GM18868 (cell line): ENCODE results near the gene OGFR.

Experiments
- ATAC-seq: cut with Tn5 transposase; IDR thresholded peaks from one replicate; pipeline ENCODE4 v1.9.1; 2021; ENCODE audit warnings: mild to moderate bottlenecking, moderate library complexity; ENCODE audit not compliant: unreplicated experiment

The OGFR gene

DNA sequence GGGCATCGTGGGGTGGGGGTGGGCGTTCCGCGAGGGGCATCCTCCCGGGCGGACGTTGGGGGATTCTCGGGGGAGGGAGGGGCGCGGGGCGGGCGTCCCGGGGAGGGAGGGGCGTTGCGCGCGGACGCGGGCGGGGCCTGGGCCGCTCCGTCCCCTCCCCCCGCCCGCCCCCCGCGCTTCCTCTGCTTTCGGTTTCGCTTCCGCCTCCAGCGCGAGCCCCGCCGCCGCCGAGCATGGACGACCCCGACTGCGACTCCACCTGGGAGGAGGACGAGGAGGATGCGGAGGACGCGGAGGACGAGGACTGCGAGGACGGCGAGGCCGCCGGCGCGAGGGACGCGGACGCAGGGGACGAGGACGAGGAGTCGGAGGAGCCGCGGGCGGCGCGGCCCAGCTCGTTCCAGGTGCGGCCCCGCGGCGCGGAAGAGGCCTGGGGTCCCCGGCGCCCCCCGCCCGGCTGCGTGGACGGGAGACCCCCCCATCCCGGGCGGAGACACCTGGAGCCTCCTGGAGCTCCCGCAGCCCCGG is at the start of gene OGFR:
Gene OGFR, plus strand, starts transcription at position 209 of the 528 bp plus-strand sequence. Its CDS starts 25 bp downstream, at position 234.
- no peak for ATAC-seq

DNA sequence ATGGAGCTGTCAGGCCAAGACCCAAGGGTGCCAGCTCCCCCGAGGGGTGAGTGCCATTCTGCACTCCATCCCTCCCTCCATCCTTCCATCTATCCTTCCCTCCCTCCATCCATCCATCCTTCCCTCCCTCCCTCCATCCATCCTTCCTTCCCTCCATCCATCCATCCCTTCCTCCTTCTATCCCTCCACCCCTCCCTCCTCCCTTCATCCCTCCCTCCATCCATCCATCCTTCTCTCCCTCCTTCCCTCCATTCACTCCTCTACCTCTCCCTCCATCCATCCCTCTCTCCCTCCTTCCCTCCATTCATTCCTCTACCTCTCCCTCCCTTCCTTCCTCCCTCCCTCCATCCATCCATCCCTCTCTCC is 49.7 kb upstream of the OGFR start:
- ATAC-seq = no peak

DNA sequence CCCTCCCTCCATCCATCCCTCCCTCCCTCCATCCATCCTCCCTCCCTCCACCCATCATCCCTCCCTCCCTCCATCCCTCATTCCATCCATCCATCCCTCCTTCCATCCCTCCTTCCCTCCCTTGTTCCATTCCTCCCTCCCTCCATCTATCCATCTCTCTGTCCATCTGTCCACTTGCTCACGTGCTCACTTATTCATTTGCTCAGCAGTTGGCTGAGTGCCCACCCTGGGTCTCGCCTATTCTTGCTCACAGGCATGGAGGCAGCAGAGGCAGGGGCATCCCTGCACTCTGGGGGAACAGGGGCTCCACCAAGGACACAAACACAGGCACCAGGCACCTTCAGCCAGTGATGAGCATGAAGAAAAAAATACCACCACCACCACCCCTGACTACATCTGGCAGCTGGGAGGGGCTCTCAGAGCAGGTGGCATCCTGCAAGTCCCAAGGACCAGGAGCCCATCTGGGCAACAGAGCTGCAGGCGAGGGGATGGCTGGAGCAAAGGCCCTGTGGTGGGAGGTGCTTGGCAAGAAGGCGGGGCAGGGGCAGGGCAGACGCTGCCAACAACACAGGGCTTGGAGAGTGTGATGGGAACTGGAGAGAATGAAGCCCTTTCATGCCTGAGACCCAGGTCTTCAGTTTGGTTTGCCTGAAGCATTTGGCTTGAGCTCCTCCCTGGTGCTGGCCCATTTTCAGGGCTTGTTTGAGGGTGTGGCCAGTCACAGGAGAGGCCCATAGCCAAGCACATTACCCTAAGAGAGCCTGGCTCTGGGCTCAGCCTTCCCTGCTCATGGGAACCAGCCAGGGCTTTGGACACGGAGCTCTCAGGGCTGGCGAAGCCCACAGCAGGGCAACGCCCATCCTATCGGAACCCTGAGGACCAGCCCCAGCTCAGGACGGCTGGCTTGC is 48.6 kb upstream of the OGFR start:
- ATAC-seq = no peak

GRCh38 chr20:62758226-62758912 is 46.3 kb upstream of the OGFR start:
- no peak for ATAC-seq

DNA sequence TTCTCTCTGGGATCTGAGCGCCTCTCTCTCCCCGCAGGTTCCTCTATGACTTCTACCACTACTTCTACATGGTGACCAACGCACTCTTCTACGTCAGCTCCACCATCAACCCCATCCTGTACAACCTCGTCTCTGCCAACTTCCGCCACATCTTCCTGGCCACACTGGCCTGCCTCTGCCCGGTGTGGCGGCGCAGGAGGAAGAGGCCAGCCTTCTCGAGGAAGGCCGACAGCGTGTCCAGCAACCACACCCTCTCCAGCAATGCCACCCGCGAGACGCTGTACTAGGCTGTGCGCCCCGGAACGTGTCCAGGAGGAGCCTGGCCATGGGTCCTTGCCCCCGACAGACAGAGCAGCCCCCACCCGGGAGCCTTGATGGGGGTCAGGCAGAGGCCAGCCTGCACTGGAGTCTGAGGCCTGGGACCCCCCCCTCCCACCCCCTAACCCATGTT is 44.6 kb upstream of the OGFR start:
- no peak for ATAC-seq

- no peak for ATAC-seq
These were observed 44.2 kb upstream of the OGFR start for GRCh38 chr20:62760471-62760855.

DNA sequence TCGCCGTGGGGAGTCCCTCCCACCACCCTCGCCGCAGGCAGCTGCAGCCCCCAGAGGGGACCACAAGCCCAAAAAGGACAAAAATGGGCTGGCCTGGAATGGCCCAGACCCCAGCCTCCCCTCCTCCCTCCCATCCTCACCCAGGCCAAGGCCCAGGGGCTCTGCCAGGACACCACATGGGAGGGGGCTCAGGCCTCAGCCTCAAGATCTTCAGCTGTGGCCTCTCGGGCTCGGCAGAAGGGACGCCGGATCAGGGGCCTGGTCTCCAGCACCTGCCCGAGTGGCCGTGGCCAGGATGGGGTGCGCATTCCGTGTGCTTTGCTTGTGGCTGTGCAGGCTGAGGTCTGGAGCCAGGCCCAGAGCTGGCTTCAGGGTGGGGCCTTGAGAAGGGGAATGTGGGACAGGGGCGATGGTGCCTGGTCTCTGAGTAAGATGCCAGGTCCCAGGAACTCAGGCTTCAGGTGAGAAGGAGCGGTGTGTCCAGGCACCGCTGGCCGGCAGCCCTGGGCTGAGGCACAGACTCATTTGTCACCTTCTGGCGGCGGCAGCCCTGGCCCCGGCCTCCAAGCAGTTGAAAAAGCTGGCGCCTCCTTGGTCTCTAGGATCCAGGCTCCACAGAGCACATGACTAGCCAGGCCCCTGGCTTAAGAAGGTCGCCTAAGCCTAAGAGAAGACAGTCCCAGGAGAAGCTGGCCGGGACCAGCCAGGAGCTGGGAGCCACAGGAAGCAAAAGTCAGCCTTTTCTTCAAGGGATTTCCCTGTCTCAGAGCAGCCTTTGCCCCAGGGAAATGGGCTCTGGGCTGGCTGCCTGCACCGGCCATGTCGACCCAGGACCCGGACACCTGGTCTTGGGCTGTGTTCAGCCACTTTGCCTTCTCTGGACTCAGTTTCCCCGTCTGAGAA is 43.5 kb upstream of the OGFR start:
- no peak for ATAC-seq

DNA sequence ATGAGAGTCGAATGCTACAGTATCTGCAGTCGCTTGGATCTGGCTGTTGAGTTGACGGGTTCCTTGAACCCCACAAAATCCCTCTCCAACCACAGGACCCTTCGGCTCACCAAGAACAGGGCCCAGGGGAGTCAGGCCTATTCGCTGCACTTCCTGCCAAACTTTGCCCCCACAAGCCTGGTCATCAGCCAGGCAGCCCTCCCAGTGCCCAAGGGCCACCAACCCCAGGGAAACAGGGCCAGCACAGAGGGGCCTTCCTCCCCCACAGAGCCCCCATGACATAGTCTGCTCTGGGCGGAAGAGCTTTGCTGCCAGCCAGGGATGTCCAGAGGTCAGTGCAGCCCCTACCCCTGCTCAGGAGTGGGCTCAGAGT is 42.9 kb upstream of the OGFR start:
- no peak for ATAC-seq

DNA sequence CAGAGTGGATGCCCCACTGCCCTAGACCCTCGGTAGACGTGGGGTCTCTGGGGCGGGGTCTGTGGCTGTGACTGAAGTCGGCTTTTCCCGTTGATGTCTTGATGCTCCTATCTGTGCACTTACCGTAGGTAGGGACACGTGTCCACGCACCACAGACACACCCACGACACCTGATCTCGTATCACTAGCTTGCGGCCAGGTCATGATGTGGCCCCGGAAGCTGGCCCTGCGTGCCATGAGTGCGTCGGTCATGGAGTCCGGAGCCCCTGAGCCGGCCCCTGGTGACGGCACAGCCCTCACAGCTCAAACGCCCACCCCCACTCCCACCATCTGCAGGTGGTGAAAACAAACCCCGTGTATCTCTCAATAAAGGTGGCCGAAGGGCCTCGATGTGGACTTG is 42.3 kb upstream of the OGFR start:
- no peak for ATAC-seq

- no peak for ATAC-seq
These were observed 41.8 kb upstream of the OGFR start for GRCh38 chr20:62762801-62763368.

DNA sequence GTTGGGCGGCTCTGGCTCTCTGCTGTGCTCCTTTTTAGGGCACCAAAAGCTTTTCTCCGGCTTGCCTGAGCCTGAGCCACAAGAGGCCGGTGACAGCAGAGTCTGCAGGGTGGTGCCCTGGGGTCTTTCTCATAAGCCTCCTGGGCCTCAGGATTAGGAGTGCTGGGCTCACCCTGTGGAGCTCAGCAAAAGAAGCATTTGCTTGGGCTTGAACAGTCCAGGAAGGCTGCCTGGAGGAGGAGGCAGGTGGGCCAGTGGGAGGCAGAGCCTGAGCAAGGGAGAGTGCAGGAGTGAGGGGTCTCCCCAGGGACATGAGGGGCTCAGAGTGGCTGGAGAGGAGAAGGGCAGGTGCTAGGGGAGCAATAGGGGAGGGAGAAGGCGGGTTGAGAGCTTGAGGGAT is 41.2 kb upstream of the OGFR start:
- ATAC-seq = no peak

GRCh38 chr20:62764156-62764935 is 40.3 kb upstream of the OGFR start:
- ATAC-seq = no peak

DNA sequence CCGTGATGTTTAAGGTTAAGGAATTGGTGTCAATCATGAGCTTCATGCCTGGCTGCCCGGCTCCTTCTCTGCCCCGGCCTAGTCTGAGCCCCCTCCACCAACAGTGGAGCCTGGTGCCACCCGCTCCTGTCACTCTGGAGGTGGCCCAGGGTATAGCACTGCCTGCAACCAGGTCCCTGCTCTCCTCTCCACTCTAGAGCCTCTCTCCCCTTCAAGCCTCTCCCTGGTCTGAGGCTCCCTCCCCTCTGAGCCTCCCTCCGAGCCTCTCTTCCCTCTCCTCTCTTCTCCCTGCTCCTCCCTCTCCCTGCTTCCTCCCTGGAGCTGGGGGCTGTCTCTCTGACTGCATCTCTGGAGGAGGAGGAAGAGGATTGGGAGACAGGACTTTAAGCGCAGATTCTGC is 39.6 kb upstream of the OGFR start:
- no peak for ATAC-seq

GRCh38 chr20:62765432-62766070 is 39.1 kb upstream of the OGFR start:
- no peak for ATAC-seq

DNA sequence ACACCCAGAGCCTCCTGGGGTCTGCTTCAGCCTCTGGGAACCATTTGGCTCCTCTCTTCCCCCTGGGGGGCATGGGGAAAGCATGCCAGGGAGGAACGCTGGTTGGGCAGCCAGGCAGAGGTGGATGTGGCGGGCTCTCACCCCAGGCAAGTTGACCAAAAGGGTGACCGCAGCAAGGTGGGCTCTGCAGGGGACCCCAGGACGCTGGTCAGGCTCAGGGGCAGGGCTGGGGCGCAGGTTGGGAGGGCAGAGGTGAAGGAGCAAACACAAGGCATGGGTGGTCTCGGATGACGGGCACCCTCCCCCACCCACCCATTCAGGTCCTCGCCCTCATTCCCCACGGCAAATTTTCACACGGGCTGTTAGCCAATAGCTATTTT is 38.6 kb upstream of the OGFR start:
- no peak for ATAC-seq

GRCh38 chr20:62766716-62767115 is 37.9 kb upstream of the OGFR start:
- no peak for ATAC-seq

DNA sequence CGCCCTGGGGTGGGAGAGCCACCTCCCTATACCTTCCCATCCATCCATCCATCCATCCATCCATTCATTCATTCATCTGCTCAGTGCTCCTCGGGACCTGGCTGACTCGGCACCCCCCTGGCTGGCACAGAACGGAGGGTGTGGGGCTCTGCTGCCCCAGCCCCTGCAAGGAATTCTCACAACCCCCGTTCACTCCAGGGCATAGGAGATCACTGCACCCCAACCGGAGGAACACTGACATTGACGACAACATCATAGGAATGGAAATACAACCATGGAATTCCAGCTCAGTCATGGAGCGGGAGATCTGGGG is 36.4 kb upstream of the OGFR start:
- ATAC-seq = no peak

DNA sequence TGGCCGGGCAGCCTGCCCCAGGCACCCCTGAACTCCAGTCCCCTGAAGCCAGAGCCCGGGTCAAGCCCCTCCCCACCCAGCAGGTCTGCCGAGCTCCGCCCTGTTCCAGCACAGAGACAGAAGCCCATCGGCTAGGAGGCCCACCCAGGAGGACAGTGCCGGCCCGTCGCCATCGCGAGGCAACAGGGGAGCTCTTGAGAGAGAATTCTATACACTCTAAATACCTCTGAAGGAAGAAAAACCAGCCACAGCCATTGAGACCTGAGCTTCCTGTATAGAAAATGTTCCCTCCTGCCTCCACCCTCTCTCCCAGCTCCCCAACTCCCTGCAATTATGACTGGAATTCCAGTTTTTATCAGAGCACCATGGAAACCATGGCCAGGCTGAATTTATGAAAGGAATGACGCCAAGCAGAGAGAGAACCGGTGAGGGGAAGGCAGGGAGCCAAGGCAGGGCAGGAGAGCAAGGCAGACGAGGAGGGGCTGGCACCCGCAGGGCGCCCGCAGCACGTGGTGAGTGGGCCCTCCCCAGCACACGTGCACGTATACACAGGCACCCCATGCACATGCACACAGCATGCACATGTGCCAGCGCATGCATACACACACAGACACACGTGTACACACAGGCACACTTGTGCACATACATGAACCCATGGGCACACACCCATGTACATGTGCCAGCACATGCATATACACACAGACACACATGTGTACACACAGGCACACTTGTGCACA is 35.9 kb upstream of the OGFR start:
- no peak for ATAC-seq
